ENCODE results near the gene MARK4.
A peak's percentile ranks its signal among the peaks of the same experiment; 100 is the strongest.
"Not testable (repeated sequence)": the region's sequence is repeated elsewhere in the genome, so short reads cannot be mapped to it uniquely, and the experiment has no call there.

The MARK4 gene

DNA sequence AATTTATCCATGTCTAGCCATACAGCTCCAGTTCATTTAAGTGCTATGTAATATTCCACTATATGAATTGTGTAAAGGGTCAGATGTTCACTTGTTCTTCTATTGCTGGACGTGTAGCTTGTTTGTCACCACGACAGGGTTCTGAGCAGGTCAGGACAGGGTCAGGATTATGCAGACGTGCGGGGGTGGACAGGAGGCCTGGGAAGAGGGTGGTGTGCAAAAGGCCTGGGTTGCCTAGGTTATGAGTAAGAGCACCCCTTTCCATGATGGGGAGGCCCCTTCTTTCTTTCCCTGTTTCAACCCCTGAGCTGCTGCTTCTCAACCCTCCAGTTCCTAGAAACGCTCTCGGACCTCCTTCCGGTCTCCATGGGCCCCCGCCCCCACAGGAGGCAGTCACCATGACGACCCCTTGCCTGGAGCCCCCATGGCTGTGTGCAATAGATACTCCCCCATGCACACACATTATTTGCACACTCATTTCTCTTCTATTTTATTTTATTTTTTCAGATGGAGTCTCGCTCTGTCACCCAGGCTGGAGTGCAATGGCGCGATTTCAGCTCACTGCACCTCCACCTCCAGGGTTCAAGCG is 7.8 kb upstream of the MARK4 start:
- no peak for DNase-seq (ENCODE audit: low spot score)

DNA sequence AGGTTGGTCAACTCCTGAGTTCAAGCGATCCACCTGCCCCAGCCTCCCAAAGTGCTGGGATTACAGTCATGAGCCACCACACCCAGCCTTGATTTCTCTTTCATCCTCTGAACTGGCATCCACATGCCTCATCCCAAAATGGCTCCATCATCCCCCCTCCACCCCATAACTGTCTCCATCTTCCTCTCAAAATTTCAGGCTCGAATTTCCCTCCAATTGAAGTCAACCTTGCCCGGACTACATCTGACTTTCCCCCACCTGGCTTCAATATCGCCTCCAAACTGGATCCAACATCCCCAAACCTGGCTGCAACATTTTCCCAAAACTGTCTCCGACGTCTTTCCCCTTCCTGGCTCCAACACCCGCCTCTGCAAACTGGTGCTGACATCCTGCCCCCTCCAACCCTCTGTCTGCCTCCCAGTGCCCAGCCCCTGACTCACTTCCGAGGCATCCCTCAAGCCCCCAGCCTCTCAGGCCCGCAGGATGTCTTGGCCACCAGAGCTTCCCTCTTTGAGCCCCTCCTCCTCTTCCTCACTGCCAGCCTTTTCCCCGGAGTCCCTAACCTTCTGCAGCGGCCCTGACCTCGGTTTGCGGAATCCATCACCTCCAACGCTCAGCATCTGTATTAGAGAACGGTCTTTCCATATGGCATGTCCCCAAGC is 6.8 kb upstream of the MARK4 start:
- DNase-seq (ENCODE audit: low spot score): no peak

GRCh38 chr19:45245334-45245787 is 5.7 kb upstream of the MARK4 start, which contains the start of gene EXOC3L2:
EXOC3L2 (minus strand) TSS chr19:45245407; CDS start chr19:45239045, 6,362 bp downstream.
- DNase-seq (ENCODE audit: low spot score): no peak

DNA sequence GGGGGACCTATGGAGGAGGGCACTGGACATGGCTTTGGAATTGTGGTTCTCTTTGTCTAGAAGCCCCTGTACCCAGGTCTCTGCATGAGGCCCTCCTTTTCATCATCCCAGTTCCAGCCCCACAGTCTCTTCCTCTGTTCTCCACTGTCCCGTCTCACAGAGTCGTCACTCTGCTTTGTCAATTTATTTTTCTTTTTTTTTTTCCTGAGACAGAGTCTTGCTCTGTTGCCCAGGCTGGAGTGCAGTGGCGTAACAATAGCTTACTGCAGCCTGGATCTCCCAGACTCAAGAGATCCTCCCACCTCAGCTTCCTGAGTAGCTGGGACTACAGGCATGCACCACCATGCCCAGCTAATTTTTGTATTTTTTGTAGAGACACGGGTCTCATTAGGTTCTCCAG is 5.2 kb upstream of the MARK4 start:
- DNase-seq (ENCODE audit: low spot score): no peak

- no peak for DNase-seq (ENCODE audit: low spot score)
Observed at GRCh38 chr19:45247136-45247535, 3.9 kb upstream of the MARK4 start.

- no peak for DNase-seq (ENCODE audit: low spot score)
Observed at GRCh38 chr19:45249261-45250033, 1.6 kb upstream of the MARK4 start.

GRCh38 chr19:45250216-45250831 is 747 bp upstream of the MARK4 start:
- no peak for DNase-seq (ENCODE audit: low spot score)

DNA sequence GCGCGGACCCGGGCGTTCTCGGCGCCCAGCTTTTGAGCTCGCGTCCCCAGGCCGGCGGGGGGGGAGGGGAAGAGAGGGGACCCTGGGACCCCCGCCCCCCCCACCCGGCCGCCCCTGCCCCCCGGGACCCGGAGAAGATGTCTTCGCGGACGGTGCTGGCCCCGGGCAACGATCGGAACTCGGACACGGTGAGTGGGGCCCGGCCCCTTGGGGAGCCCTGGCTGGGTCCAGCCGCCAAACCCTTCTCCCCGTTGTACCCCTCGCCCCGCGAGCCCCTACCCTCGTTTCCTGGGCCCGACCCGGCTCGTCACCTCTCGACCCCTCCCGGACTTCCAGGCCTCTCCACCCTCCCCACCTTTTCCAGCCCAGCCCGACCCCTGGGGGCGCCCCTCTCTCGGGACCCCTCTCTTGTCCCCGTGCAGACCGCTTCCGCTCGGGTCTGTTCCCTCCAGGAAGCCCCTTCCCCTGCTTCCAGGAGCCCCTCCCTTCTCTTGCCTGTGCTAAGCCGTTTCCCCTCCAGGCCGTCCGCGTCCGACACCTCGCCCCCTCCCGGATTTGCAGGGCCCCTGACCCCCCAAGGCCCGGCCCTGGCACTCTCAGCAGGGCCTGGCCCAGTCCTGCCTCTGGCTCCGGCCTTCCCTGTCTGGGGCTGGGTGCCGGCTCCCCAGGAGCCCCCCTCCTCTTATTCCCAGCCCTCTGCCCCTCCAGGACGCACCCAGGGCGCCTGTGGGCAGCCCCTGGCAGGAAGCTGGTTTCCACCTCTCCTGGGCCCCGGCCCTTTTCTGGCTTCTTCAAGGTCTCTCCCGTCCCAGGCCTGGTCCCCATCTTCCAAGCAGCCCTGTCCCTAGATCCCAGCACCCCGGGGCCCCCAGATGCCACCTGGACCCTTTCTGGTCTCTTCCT is 632 bp downstream of the MARK4 start:
- DNase-seq (ENCODE audit: low spot score): no peak

DNA sequence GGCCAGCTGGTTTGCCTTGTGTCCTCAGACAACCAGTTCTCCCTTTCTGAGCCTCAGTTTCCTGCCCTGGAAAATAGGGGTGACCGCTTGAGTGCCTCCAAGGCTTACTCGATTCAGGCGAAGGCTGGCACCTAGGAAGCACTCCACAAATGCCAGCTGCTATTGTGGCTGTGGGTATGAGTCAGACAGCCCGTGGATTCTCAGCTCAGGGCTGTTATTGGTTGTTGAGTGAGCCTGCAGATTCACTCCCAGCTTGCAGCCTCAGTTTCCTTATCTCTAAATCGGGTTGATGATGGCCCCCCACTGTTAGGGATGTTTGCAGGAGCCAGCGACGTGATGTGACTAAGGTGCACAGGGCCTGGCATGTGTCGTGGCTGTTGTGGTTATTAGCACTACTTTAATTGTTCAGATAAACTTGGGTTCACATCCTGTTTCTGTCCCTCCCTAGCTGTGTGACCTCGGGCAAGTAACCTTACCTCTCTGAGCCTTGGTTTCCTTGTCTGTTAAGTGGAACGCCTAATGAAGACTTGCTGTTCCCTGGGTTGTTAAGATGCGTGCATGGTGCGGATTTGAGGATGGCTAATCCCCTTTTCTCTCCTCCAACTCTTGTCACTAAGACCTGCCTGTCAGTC is 2.4 kb downstream of the MARK4 start:
- peak; percentile 9 for DNase-seq (ENCODE audit: low spot score)

DNA sequence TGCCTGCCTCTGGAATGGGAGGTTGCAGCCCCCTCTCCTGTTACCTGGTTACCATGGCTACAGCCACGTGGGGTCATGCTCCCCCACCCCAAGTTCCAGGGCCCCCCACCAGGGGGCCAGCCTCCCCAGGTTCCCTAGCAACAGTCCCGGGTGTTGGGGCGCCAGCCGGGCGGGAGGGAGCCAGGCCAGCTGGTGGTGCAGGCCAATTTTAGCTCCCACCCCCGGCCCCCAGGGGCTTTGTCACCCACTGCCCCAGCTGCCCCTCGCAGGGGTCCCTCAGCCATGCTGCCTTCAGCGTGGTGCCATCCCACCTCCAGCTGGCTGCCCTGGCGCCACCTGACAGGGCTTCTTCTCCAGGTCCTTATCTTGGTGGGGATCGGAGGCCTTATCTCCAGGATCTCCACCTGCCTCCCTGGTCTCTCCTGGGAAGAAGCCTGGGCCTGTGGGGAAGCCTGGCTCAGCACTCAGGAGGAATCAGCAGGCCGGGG is 3.0 kb downstream of the MARK4 start:
- DNase-seq (ENCODE audit: low spot score): no peak

DNA sequence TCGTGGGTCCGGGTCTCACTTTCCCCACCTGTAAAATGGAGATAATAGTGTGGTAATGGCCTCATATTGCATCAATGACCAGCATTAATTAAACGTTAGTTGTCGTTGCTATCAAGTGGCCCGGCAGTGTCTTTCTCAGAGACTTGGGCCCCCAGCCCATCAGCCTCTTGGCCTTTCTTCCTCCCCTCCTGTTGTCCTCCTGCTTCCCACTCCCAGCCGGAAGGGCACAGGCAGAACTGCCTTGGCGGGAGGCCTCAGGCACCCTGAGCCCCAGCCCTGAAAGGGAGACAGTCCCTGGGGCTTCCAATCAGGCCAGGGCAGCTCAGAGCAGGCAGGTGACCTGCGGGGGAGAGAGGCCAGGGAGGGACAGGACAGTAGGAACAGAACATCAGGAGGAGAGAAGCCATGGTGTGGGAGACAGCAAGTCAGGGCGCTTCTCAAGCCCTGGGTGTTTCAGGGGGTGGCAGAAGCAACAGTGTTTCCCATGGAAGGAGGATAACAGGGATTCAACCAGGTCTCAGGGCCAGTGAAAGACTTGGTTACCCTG is 4.6 kb downstream of the MARK4 start:
- no peak for DNase-seq (ENCODE audit: low spot score)

DNA sequence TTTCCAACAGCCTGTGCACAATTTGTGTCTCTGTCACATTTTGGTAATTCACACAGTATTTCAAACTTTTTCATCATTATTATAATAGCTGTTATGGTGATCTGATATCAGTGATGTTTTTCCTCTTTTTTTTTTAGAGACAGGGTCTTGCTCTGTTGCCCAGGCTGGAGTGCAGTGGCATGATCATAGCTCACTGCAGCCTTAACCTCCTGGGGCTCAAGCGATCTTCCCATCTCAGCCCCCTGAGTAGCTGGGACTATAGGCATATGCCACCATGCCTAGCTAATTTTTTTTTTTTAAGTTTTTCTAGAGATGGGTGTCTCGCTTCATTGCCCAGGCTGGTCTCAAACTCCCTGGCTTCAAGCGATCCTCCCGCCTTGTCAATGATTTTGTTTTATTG is 5.8 kb downstream of the MARK4 start:
- DNase-seq (ENCODE audit: low spot score): no peak

DNA sequence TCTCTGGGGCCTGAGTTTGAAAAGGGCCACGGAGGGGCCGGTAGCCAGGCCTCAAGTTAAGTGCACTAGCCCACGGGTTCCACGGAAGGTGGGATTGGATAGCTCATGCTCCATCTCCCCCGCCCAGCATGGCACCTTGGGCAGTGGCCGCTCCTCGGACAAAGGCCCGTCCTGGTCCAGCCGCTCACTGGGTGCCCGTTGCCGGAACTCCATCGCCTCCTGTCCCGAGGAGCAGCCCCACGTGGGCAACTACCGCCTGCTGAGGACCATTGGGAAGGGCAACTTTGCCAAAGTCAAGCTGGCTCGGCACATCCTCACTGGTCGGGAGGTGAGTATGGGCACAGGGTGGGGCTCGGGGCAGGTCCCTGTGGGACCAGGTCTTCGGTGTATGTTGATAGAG is 7.8 kb downstream of the MARK4 start:
- DNase-seq (ENCODE audit: low spot score): no peak

DNA sequence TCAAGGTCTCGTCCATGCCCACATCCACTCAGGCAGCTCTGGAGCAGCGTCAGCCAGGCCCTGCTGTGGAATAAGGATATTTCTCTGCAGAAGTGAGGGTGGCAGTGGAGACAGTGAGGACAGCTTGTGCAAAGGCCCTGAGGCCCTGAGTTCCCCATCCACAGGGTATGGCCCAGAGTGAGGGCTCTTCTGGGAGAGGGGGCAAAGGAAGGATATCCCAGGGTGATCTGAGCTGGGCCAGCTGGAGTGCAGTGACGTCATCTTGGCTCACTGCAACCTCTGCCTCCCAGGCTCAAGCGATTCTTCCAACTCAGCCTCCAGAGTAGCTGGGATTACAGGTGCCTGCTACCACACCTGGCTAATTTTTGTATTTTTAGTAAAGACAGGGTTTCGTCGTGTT is 11.5 kb downstream of the MARK4 start:
- no peak for DNase-seq (ENCODE audit: low spot score)

- DNase-seq (ENCODE audit: low spot score): no peak
Observed at GRCh38 chr19:45263013-45263412, 11.9 kb downstream of the MARK4 start.

DNA sequence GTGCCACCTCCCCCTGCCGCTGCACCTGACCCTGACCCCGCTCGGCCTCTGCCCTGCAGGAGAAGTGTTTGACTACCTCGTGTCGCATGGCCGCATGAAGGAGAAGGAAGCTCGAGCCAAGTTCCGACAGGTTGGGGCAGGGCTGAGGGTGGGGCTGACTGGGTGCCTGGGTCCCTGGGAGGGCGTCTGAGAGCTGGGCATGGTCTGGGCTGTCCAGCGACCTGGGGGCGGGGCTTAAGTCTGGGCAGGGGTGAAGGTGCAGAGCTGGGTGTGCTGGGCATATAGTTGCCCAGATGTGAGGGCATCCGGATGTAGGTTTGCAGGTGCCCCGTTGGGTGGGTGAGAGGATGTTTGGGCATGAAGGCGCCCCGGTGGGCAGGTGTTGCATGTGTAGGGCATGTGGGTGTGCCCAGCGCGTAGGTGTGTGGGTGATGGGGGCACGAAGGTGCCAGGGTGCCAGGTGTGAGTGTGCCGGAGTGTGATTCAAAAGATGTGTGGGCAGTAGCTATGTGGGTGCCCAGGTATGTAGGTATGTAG is 13.8 kb downstream of the MARK4 start:
- no peak for DNase-seq (ENCODE audit: low spot score)

DNA sequence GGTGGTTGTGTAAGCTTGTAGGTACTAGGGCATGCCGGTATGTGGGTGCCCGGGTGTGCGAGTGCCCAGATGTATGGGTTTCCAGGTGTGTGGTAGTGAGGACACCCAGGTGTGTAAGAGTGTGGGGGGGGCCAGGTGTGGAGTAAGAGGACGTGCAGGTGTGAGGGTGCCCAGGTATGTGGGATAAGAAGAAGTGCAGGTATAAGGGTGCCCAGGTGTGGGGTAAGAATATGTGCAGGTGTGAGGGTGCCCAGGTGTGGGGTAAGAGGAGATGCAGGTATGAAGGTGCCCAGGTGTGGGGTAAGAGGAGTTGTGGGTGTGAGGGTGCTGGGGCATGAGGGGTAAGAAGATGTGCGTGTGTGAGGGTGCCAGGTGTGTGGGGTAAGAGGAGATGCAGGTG is 14.3 kb downstream of the MARK4 start:
- DNase-seq (ENCODE audit: low spot score): no peak

DNA sequence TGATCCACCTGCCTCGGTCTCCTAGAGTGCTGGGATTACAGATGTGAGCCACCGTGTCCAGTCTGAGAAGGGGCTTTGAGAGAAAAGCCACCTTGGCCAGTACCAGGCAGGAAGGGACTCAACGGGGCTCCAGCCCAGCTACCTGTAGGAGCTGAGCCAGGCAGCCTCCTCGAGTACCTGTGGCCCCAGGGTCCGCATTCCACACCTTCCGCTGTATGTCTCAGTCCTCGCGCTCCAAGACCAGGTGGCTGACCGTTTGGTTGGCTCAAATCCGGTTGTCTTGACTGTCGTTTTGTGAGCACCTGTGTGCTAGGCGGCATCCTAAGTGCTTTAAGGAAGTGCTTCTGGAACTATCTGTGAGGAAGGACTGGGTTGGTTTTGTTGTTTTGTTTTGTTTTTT is 16.2 kb downstream of the MARK4 start:
- no peak for DNase-seq (ENCODE audit: low spot score)

GRCh38 chr19:45269939-45270338 is 18.9 kb downstream of the MARK4 start:
- not testable (repeated sequence) for DNase-seq (ENCODE audit: low spot score)

GRCh38 chr19:45271098-45271734 is 20.1 kb downstream of the MARK4 start:
- no peak for DNase-seq (ENCODE audit: low spot score)

Data from CD4-positive, alpha-beta T cell treated with Interleukin-6 at 100 ng/mL for 8 hours (primary cell).